Measurements from ENCODE around the gene TGFB1I1. TPM values are rescaled to one million over a fixed set of nuclear protein-coding genes. Genes with fewer than 3 reads are reported as not detected.

The TGFB1I1 gene
- total RNA-seq, 3 donors from 2014 or later (not counting 1 experiment from before 2014, with no cell fraction given): 0.72 to 1.3 (median 0.78) TPM

GRCh38 chr16:31466381-31466841, 5.5 kb upstream of the TGFB1I1 start:
- peaks cover under 1% of the 10 kb centered on the region for H3K4me1 ChIP-seq (ENCODE audit: control insufficient read depth, insufficient read depth, low read length)
- ATAC-seq (no peak), DNase-seq (no peak)
- no peak for TF ChIP-seq CTCF (IDR thresholded peaks at IDR 0.05)
- H3K27me3 Mint-ChIP-seq (ENCODE audit: low read depth in 2 of 2): peaks cover 0 to 6% of the 10 kb centered on the region in 2 donors
- no peak overlapping the region for H3K4me3 Mint-ChIP-seq
- H3K9me3 ChIP-seq (ENCODE audit: control insufficient read depth, insufficient read depth, low read length): no peaks in the 10 kb centered on the region
- H3K36me3 Mint-ChIP-seq: no peaks in the 10 kb centered on the region
- peaks cover 3% of the 10 kb centered on the region for H3K27me3 ChIP-seq (ENCODE audit: control insufficient read depth, insufficient read depth, low read length)
- intact Hi-C loops (cut with micrococcal nuclease): no loop called here
- H3K9me3 Mint-ChIP-seq: no peaks in the 10 kb centered on the region
- no peak overlapping the region for H3K4me3 ChIP-seq (ENCODE audit: low read length)
- H3K27ac Mint-ChIP-seq: no peak overlapping the region
- peaks cover 33% of the 10 kb centered on the region for H3K36me3 ChIP-seq (ENCODE audit: control insufficient read depth, insufficient read depth, low read length)
- H3K27ac ChIP-seq (ENCODE audit: low read length): no peak overlapping the region
- 93% methylated on average over 18 of the region's 18 CpGs for WGBS (ENCODE audit: insufficient coverage)
- peaks cover 0 to 1% of the 10 kb centered on the region in 2 donors for H3K4me1 Mint-ChIP-seq

GRCh38 chr16:31467151-31467773, 4.7 kb upstream of the TGFB1I1 start:
- H3K9me3 Mint-ChIP-seq: no peaks in the 10 kb centered on the region
- intact Hi-C loops (cut with micrococcal nuclease): no loop called here
- Histone ChIP-seq H3K27ac (ENCODE audit: low read length) (no peak overlapping the region), H3K27me3 (ENCODE audit: control insufficient read depth, insufficient read depth, low read length) (peaks cover 7% of the 10 kb centered on the region), H3K9me3 (ENCODE audit: control insufficient read depth, insufficient read depth, low read length) (no peaks in the 10 kb centered on the region), H3K36me3 (ENCODE audit: control insufficient read depth, insufficient read depth, low read length) (peaks cover 28% of the 10 kb centered on the region), H3K4me1 (ENCODE audit: control insufficient read depth, insufficient read depth, low read length) (peaks cover 8% of the 10 kb centered on the region), H3K4me3 (ENCODE audit: low read length) (no peak overlapping the region)
- H3K4me3 Mint-ChIP-seq: no peak overlapping the region
- ATAC-seq: no peak
- WGBS (ENCODE audit: insufficient coverage): 41% methylated on average over 3 of the region's 5 CpGs
- peaks cover 0 to 12% of the 10 kb centered on the region in 2 donors for H3K27me3 Mint-ChIP-seq (ENCODE audit: low read depth in 2 of 2)
- peaks cover 0 to 3% of the 10 kb centered on the region in 2 donors for H3K4me1 Mint-ChIP-seq
- H3K36me3 Mint-ChIP-seq: no peaks in the 10 kb centered on the region
- DNase-seq: no peak
- no peak for TF ChIP-seq CTCF (IDR thresholded peaks at IDR 0.05)
- H3K27ac Mint-ChIP-seq: no peak overlapping the region

GRCh38 chr16:31467858-31468257, 4.1 kb upstream of the TGFB1I1 start:
- Mint-ChIP-seq H3K4me1 (peaks cover 0 to 8% of the 10 kb centered on the region in 2 donors), H3K4me3 (no peak overlapping the region), H3K9me3 (no peaks in the 10 kb centered on the region), H3K27me3 (ENCODE audit: low read depth in 2 of 2) (peaks cover 0 to 18% of the 10 kb centered on the region in 2 donors), H3K36me3 (no peaks in the 10 kb centered on the region), H3K27ac (no peak overlapping the region)
- peaks cover 13% of the 10 kb centered on the region for H3K4me1 ChIP-seq (ENCODE audit: control insufficient read depth, insufficient read depth, low read length)
- DNase-seq (no peak), ATAC-seq (no peak)
- no peak overlapping the region for H3K4me3 ChIP-seq (ENCODE audit: low read length)
- peaks cover 12% of the 10 kb centered on the region for H3K27me3 ChIP-seq (ENCODE audit: control insufficient read depth, insufficient read depth, low read length)
- no peaks in the 10 kb centered on the region for H3K9me3 ChIP-seq (ENCODE audit: control insufficient read depth, insufficient read depth, low read length)
- intact Hi-C loops (cut with micrococcal nuclease): no loop called here
- no peak for TF ChIP-seq CTCF (IDR thresholded peaks at IDR 0.05)
- 88% methylated on average over 5 of the region's 5 CpGs for WGBS (ENCODE audit: insufficient coverage)
- peaks cover 22% of the 10 kb centered on the region for H3K36me3 ChIP-seq (ENCODE audit: control insufficient read depth, insufficient read depth, low read length)
- H3K27ac ChIP-seq (ENCODE audit: low read length): no peak overlapping the region

- intact Hi-C loops (cut with micrococcal nuclease): no loop called here
- Mint-ChIP-seq H3K9me3 (no peaks in the 10 kb centered on the region), H3K4me1 (peaks cover 0 to 8% of the 10 kb centered on the region in 2 donors), H3K4me3 (no peak overlapping the region), H3K36me3 (no peaks in the 10 kb centered on the region), H3K27ac (no peak overlapping the region), H3K27me3 (ENCODE audit: low read depth in 2 of 2) (peaks cover 0 to 23% of the 10 kb centered on the region in 2 donors)
- TF ChIP-seq CTCF (IDR thresholded peaks at IDR 0.05): no peak
- Histone ChIP-seq H3K4me3 (ENCODE audit: low read length) (no peak overlapping the region), H3K27me3 (ENCODE audit: control insufficient read depth, insufficient read depth, low read length) (peaks cover 12% of the 10 kb centered on the region), H3K4me1 (ENCODE audit: control insufficient read depth, insufficient read depth, low read length) (peaks cover 14% of the 10 kb centered on the region), H3K27ac (ENCODE audit: low read length) (no peak overlapping the region), H3K9me3 (ENCODE audit: control insufficient read depth, insufficient read depth, low read length) (no peaks in the 10 kb centered on the region), H3K36me3 (ENCODE audit: control insufficient read depth, insufficient read depth, low read length) (peaks cover 8% of the 10 kb centered on the region)
- 74% methylated on average over 3 of the region's 3 CpGs for WGBS (ENCODE audit: insufficient coverage)
- DNase-seq (no peak), ATAC-seq (no peak)
Observed at GRCh38 chr16:31470615-31471014, 1.3 kb upstream of the TGFB1I1 start.
